Glutamatergic neuron (in vitro differentiated cells): Measurements from ENCODE around the gene RAMAC. TPM values are rescaled to one million over a fixed set of nuclear protein-coding genes. Genes with fewer than 3 reads are reported as not detected.
"Not testable (repeated sequence)": the region's sequence is repeated elsewhere in the genome, so short reads cannot be mapped to it uniquely, and the experiment has no call there.

Experiments used
- DNase-seq: peaks from one replicate; pipeline ENCODE4 v3.0.0; 2022
- H3K27ac Mint-ChIP-seq: one replicate; pipeline ENCODE4 v1.8.0; 2020; ENCODE audit warnings: mild to moderate bottlenecking, mixed read lengths, inconsistent platforms; ENCODE audit not compliant: unreplicated experiment
- H3K27me3 Mint-ChIP-seq: one replicate; pipeline ENCODE4 v1.8.0; 2020; ENCODE audit warnings: mild to moderate bottlenecking, moderate library complexity, mixed read lengths, inconsistent platforms; ENCODE audit not compliant: unreplicated experiment
- H3K36me3 Mint-ChIP-seq: one replicate; pipeline ENCODE4 v1.8.0; 2020; ENCODE audit warnings: mild to moderate bottlenecking, mixed read lengths, inconsistent platforms; ENCODE audit not compliant: unreplicated experiment
- H3K4me1 Mint-ChIP-seq: one replicate; pipeline ENCODE4 v1.8.0; 2020; ENCODE audit warnings: mild to moderate bottlenecking, low read depth, mixed read lengths, inconsistent platforms; ENCODE audit not compliant: unreplicated experiment
- H3K4me3 Mint-ChIP-seq: one replicate; pipeline ENCODE4 v1.8.0; 2020; ENCODE audit warnings: mild to moderate bottlenecking, mixed read lengths, inconsistent platforms; ENCODE audit not compliant: unreplicated experiment
- H3K9me3 Mint-ChIP-seq: one replicate; pipeline ENCODE4 v1.8.0; 2020; ENCODE audit warnings: mild to moderate bottlenecking, moderate library complexity, mixed read lengths, inconsistent platforms; ENCODE audit not compliant: unreplicated experiment
- CTCF ChIP-seq: fragments of 200-600 bp; sonication (generic); IDR thresholded peaks from one replicate; pipeline ENCODE4 v1.5.0; 2021; ENCODE audit not compliant: partially characterized antibody, unreplicated experiment
- total RNA-seq: library from RNA; stranded (reverse); fragmentation: NEBNext Ultra II Directional; extraction: Animal tissue kit (Norgen Biotek cat#: 25700); gene quantifications from one replicate; pipeline ENCODE4 v1.2.1, GENCODE V29; 2021; ENCODE audit not compliant: unreplicated experiment

The RAMAC gene
- total RNA-seq, 1 donor from 2014 or later, result 38.2 TPM

DNA sequence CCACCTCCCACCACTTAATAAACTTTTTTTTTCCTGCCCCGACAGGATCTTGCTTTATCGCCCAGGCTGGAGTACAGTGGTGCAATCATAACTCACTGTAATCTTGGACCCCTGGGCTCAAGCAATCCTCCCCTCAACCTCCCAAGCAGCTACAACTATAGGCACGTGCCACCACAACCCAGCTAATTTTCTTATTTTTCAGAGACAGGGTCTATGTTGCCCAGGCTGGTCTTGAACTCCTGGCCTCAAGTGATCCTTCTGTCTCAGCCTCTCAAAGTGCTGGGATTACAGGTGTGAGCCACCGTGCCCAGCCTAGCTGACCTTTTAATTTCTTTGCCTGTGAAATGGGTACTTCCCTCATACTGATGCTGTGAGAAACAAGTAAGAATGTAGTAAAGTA is 29.4 kb downstream of the RAMAC start:
- H3K27ac Mint-ChIP-seq, result no peak overlapping the region
- peaks cover 14% of the 10 kb centered on the region for H3K36me3 Mint-ChIP-seq
- no peak overlapping the region for H3K4me3 Mint-ChIP-seq
- peaks cover 16% of the 10 kb centered on the region for H3K9me3 Mint-ChIP-seq
- peaks cover 4% of the 10 kb centered on the region for H3K27me3 Mint-ChIP-seq
- H3K4me1 Mint-ChIP-seq, result peaks cover 23% of the 10 kb centered on the region
- DNase-seq, result no peak
- TF ChIP-seq CTCF, result no peak

- H3K27ac Mint-ChIP-seq, result no peak overlapping the region
- H3K9me3 Mint-ChIP-seq, result peaks cover 9% of the 10 kb centered on the region
- H3K4me1 Mint-ChIP-seq, result peaks cover 16% of the 10 kb centered on the region
- TF ChIP-seq CTCF, result no peak
- H3K27me3 Mint-ChIP-seq, result no peaks in the 10 kb centered on the region
- H3K36me3 Mint-ChIP-seq, result peaks cover 9% of the 10 kb centered on the region
- no peak overlapping the region for H3K4me3 Mint-ChIP-seq
- DNase-seq, result no peak
Measured at GRCh38 chr15:83016906-83017305, 30.9 kb downstream of the RAMAC start.

- Mint-ChIP-seq H3K4me1 (peaks cover 6% of the 10 kb centered on the region), H3K9me3 (peaks cover 1% of the 10 kb centered on the region), H3K27ac (no peak overlapping the region), H3K27me3 (no peaks in the 10 kb centered on the region), H3K36me3 (no peaks in the 10 kb centered on the region), H3K4me3 (no peak overlapping the region)
- DNase-seq, result no peak
- TF ChIP-seq CTCF, result no peak
Measured at GRCh38 chr15:83018436-83018835, 32.4 kb downstream of the RAMAC start.

DNA sequence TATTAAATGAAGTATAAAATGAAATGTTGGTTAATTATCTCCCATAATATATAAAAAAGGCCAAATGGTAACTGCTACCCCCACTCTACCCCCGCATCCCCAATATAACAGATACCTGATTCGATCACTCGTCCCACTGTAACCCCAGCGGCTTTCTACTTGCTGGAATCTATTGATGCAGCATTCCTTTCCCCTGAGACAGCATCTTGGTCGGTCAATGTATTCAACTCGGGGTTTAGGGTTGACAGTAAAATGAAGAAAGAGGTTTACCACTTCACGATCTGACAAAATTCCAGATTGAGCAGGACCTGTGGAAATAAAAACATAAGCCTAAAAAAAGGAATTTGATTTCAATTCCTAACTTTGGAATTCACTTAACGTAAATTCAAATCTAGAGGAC is 44.0 kb downstream of the RAMAC start:
- no peak for TF ChIP-seq CTCF
- H3K9me3 Mint-ChIP-seq, result peaks cover 2% of the 10 kb centered on the region
- H3K4me1 Mint-ChIP-seq, result no peaks in the 10 kb centered on the region
- no peak overlapping the region for H3K27ac Mint-ChIP-seq
- H3K4me3 Mint-ChIP-seq, result no peak overlapping the region
- no peaks in the 10 kb centered on the region for H3K27me3 Mint-ChIP-seq
- DNase-seq, result no peak
- H3K36me3 Mint-ChIP-seq, result no peaks in the 10 kb centered on the region

DNA sequence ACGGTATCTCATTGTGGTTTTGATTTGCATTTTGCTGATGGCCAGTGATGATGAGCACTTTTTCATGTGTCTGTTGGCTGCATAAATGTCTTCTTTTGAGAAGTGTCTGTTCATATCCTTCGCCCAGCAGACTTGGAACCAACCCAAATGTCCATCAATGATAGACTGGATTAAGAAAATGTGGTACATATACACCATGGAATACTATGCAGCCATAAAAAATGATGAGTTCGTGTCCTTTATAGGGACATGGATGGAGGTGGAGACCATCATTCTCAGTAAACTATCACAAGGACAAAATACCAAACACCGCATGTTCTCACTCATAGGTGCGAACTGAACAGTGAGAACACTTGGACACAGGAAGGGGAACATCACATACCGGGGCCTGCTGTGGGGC is 45.2 kb downstream of the RAMAC start:
- not testable (repeated sequence) for DNase-seq, H3K36me3 Mint-ChIP-seq, H3K4me1 Mint-ChIP-seq, H3K27ac Mint-ChIP-seq, H3K9me3 Mint-ChIP-seq, H3K27me3 Mint-ChIP-seq, H3K4me3 Mint-ChIP-seq

GRCh38 chr15:83036253-83036652 is 50.2 kb downstream of the RAMAC start:
- Mint-ChIP-seq H3K9me3 (peaks cover 4% of the 10 kb centered on the region), H3K27ac (no peak overlapping the region), H3K36me3 (peaks cover 5% of the 10 kb centered on the region), H3K4me3 (no peak overlapping the region), H3K4me1 (no peaks in the 10 kb centered on the region), H3K27me3 (no peaks in the 10 kb centered on the region)
- TF ChIP-seq CTCF, result no peak
- no peak for DNase-seq
